Hepatocyte (in vitro differentiated cells): Measurements from ENCODE around the gene RASGRP1. TPM values are rescaled to one million over a fixed set of nuclear protein-coding genes. Genes with fewer than 3 reads are reported as not detected.

Experiments used
- DNase-seq: peaks from one replicate; pipeline ENCODE4 v3.0.0-alpha.2; 2016; ENCODE audit warnings: low spot score
- H2AFZ ChIP-seq: fragments of 200-600 bp; sonication (generic); 2 replicates; pipeline ENCODE4 v1.6.0; 2016; ENCODE audit warnings: antibody characterized with exemption, mild to moderate bottlenecking
- H3K27ac ChIP-seq: fragments of 200-600 bp; sonication (generic); 2 replicates; pipeline ENCODE4 v1.5.1; 2016; ENCODE audit warnings: mild to moderate bottlenecking
- H3K27me3 ChIP-seq: fragments of 200-600 bp; sonication (generic); 2 replicates; pipeline ENCODE4 v1.6.1; 2016
- H3K36me3 ChIP-seq: fragments of 200-600 bp; sonication (generic); replicated peaks from 2 replicates; pipeline ENCODE4 v1.5.1; 2016; ENCODE audit warnings: low read depth; ENCODE audit not compliant: insufficient read depth
- H3K4me1 ChIP-seq: fragments of 200-600 bp; sonication (generic); 2 replicates; pipeline ENCODE4 v1.5.1; 2016; ENCODE audit warnings: mild to moderate bottlenecking, moderate library complexity; ENCODE audit not compliant: insufficient read depth
- H3K4me2 ChIP-seq: fragments of 200-600 bp; sonication (generic); 2 replicates; pipeline ENCODE4 v1.6.0; 2016
- H3K4me3 ChIP-seq: fragments of 200-600 bp; sonication (generic); 2 replicates; pipeline ENCODE4 v1.5.1; 2016; ENCODE audit warnings: mild to moderate bottlenecking
- H3K79me2 ChIP-seq: fragments of 200-600 bp; sonication (generic); 2 replicates; pipeline ENCODE4 v1.6.0; 2017; ENCODE audit warnings: mild to moderate bottlenecking
- H3K9me2 ChIP-seq: fragments of 200-600 bp; sonication (generic); replicated peaks from 2 replicates; pipeline ENCODE4 v1.6.0; 2017; ENCODE audit warnings: mild to moderate bottlenecking; ENCODE audit not compliant: insufficient read depth
- H3K9me3 ChIP-seq: fragments of 200-600 bp; sonication (generic); 2 replicates; pipeline ENCODE4 v1.5.1; 2016; ENCODE audit warnings: low read depth, mild to moderate bottlenecking
- H4K20me1 ChIP-seq: fragments of 200-600 bp; sonication (generic); 2 replicates; pipeline ENCODE4 v1.6.0; 2016; ENCODE audit warnings: mild to moderate bottlenecking; ENCODE audit not compliant: insufficient read depth, poor library complexity, severe bottlenecking
- EZH2 ChIP-seq: fragments of 200-600 bp; sonication (generic); IDR thresholded peaks from 2 replicates; pipeline ENCODE4 v1.6.1; 2016; ENCODE audit warnings: antibody characterized with exemption, mild to moderate bottlenecking, borderline replicate concordance
- EZH2phosphoT487 ChIP-seq: fragments of 200-600 bp; sonication (generic); IDR thresholded peaks from one replicate; pipeline ENCODE4 v1.6.1; 2018; ENCODE audit warnings: antibody characterized with exemption, mild to moderate bottlenecking, low read depth, moderate library complexity; ENCODE audit not compliant: unreplicated experiment, severe bottlenecking
- WGBS: methylation state at CpG from one replicate; pipeline ENCODE4 v1.1.6; 2016; ENCODE audit warnings: low lambda C conversion rate; ENCODE audit errors: missing lambda C conversion rate; 5-methylcytosine and 5-hydroxymethylcytosine counted together
- polyA plus RNA-seq: library from polyadenylated mRNA; unstranded; fragments of >200 nt; fragmentation: Nextera tagmentation; extraction: Ambion mirVana; gene quantifications from 2 replicates; pipeline ENCODE4 v1.2.1, GENCODE V29; 2016
- total RNA-seq: library from RNA; depleted of rRNA; stranded (reverse); fragments of >200 nt; gene quantifications from 2 replicates; pipeline ENCODE4 v1.2.3, GENCODE V29; 2014
- TF ChIP-seq, protein P1 (sequence below): fragments of 200-600 bp; sonication (generic); IDR thresholded peaks from 2 replicates; pipeline ENCODE4 v1.5.1; 2016; ENCODE audit warnings: antibody characterized with exemption, mild to moderate bottlenecking; ENCODE audit not compliant: poor library complexity

RASGRP1 gene
- total and polyA plus RNA-seq, 2 experiments from 2014 or later, result 0.41 to 0.53 TPM

DNA sequence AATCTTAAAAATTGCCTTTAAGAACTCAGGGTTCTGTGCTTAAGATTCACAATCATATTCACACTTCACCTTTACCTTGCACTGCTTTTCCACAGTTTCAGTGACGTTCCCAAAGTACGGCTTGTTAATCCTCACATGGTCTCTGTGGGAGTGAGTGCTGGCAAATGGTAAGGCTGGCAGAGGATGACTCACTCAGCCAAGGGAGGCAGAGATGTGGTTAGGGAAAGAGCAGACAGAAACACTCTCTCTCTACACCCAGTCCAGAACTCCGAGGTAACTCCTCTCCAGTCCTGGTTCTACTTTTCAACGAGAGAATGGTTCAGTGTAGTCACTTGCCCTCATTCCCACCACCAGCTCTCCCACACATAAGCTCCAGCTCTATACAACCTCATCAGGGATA is 33.1 kb downstream of the RASGRP1 start:
- 66% methylated on average over 4 of the region's 4 CpGs for WGBS
- Histone ChIP-seq H3K4me2 (no peak overlapping the region), H3K27me3 (no peaks in the 10 kb centered on the region), H3K4me3 (no peak overlapping the region), H3K4me1 (no peaks in the 10 kb centered on the region), H4K20me1 (no peaks in the 10 kb centered on the region), H3K9me3 (no peaks in the 10 kb centered on the region), H3K36me3 (no peaks in the 10 kb centered on the region), H3K79me2 (no peaks in the 10 kb centered on the region), H3K27ac (no peak overlapping the region), H3K9me2 (no peaks in the 10 kb centered on the region), H2AFZ (no peak overlapping the region)
- no peak for DNase-seq
- TF ChIP-seq, protein P1, sequence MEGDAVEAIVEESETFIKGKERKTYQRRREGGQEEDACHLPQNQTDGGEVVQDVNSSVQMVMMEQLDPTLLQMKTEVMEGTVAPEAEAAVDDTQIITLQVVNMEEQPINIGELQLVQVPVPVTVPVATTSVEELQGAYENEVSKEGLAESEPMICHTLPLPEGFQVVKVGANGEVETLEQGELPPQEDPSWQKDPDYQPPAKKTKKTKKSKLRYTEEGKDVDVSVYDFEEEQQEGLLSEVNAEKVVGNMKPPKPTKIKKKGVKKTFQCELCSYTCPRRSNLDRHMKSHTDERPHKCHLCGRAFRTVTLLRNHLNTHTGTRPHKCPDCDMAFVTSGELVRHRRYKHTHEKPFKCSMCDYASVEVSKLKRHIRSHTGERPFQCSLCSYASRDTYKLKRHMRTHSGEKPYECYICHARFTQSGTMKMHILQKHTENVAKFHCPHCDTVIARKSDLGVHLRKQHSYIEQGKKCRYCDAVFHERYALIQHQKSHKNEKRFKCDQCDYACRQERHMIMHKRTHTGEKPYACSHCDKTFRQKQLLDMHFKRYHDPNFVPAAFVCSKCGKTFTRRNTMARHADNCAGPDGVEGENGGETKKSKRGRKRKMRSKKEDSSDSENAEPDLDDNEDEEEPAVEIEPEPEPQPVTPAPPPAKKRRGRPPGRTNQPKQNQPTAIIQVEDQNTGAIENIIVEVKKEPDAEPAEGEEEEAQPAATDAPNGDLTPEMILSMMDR, result no peak
- TF ChIP-seq EZH2phosphoT487, result no peak
- no peak for TF ChIP-seq EZH2

DNA sequence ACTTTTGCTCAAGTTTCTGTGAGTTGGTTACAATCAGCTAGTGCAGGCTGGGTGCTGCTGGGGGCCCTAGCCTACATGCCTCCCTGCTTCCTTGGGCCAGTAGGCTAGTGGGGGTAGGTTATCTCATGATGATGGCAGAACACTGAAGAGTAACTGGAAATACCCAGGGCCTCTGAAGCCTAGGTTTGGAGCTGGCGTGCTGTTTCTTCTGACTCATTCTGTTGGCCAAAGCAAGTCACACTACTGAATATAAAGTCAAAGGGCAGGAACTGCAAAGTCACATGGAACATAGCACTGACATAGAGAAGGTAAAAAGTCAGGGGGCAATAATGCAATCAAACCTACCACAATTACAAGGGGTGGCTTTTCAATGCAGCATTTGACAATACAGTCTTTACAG is 34.5 kb downstream of the RASGRP1 start:
- TF ChIP-seq EZH2, result no peak
- TF ChIP-seq EZH2phosphoT487, result no peak
- TF ChIP-seq, protein P1, result no peak
- Histone ChIP-seq H3K9me3 (no peaks in the 10 kb centered on the region), H3K9me2 (no peaks in the 10 kb centered on the region), H3K27ac (no peak overlapping the region), H2AFZ (no peak overlapping the region), H3K4me2 (no peak overlapping the region), H3K4me3 (no peak overlapping the region), H3K79me2 (no peaks in the 10 kb centered on the region), H3K36me3 (no peaks in the 10 kb centered on the region), H3K4me1 (no peaks in the 10 kb centered on the region), H3K27me3 (no peaks in the 10 kb centered on the region), H4K20me1 (no peaks in the 10 kb centered on the region)
- DNase-seq, result no peak
- 88% methylated on average over 1 of the region's 1 CpG for WGBS

DNA sequence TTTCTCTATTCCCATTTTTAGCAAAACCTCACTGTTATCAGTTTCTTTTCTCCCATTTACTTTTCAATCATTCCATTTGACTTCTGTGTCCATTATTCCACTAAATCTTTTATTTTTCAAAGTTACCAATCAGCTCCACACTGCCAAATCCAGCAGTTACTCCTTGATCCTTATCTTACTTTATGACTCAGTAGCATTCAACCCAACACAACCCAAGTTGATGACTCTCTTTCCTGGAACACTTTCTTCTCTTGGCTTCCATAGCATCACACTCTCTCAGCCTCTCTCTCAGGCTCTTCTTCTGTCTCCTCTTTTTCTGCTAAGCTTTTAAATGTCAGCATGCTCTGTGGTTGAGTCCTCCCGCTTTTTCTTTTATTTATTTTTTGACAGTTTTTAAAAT is 36.3 kb downstream of the RASGRP1 start:
- H3K27ac ChIP-seq, result no peak overlapping the region
- no peak for DNase-seq
- 100% methylated on average over 1 of the region's 1 CpG for WGBS
- no peaks in the 10 kb centered on the region for H3K79me2 ChIP-seq
- TF ChIP-seq EZH2, result no peak
- TF ChIP-seq, protein P1, result no peak
- TF ChIP-seq EZH2phosphoT487, result no peak
- no peaks in the 10 kb centered on the region for H4K20me1 ChIP-seq
- no peaks in the 10 kb centered on the region for H3K4me1 ChIP-seq
- H3K4me2 ChIP-seq, result no peak overlapping the region
- H3K4me3 ChIP-seq, result no peak overlapping the region
- no peak overlapping the region for H2AFZ ChIP-seq
- H3K9me3 ChIP-seq, result no peaks in the 10 kb centered on the region
- H3K36me3 ChIP-seq, result no peaks in the 10 kb centered on the region
- H3K9me2 ChIP-seq, result no peaks in the 10 kb centered on the region
- H3K27me3 ChIP-seq, result no peaks in the 10 kb centered on the region

DNA sequence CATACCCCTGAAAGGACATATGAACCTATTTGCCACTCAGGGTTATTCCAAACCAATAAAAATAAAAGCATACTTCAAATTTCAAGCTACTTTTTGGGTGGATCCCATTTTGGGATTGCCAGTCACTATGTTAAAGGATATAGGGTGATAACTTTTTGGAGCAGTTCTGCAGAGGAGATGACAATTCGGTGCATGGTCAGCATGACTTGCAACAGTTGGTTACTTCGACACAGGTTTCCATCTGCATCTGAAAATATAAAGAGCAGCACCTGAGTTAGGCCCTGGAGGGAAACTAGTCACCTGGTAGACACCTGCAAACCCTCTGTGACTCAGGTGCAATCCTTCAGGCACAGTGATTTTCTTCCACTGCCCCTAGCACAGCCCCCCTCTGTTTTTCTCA is 38.5 kb downstream of the RASGRP1 start:
- Histone ChIP-seq H2AFZ (no peak overlapping the region), H3K4me1 (no peaks in the 10 kb centered on the region), H3K9me3 (no peaks in the 10 kb centered on the region), H3K4me3 (no peak overlapping the region), H3K9me2 (no peaks in the 10 kb centered on the region), H3K79me2 (no peaks in the 10 kb centered on the region), H4K20me1 (no peaks in the 10 kb centered on the region), H3K27me3 (peaks cover under 1% of the 10 kb centered on the region), H3K4me2 (no peak overlapping the region), H3K36me3 (no peaks in the 10 kb centered on the region), H3K27ac (no peak overlapping the region)
- WGBS, result 90% methylated on average over 2 of the region's 2 CpGs
- no peak for DNase-seq
- TF ChIP-seq, protein P1, result no peak
- TF ChIP-seq EZH2, result no peak
- TF ChIP-seq EZH2phosphoT487, result no peak
